Natural killer cell (primary cell): ENCODE results near the gene CLEC16A. TPM values are rescaled to one million over a fixed set of nuclear protein-coding genes. Genes with fewer than 3 reads are reported as not detected.

Experiments
- ATAC-seq, 3 donors: fragments of 150-1000 bp in 2 of 3; fragments of 200-7000 bp in 1 of 3; cut with Tn5 transposase; 1 replicate in 1 of 3; 2 replicates in 2 of 3; pipeline ENCODE4 v1.10.0; 2021; ENCODE audit warnings: mild to moderate bottlenecking in 2 of 3, moderate library complexity in 2 of 3
- DNase-seq, 2 donors: peaks; one replicate each; pipeline versions ENCODE4 v3.0.0 to v3.0.0-alpha.2; 2013 to 2021; ENCODE audit warnings: mixed read lengths in 1 of 2
- H3K27ac ChIP-seq: one replicate; pipeline ENCODE4 v1.5.1; 2013; ENCODE audit warnings: mild to moderate bottlenecking, low read length
- H3K27me3 ChIP-seq: one replicate; pipeline ENCODE4 v1.6.1; 2013; ENCODE audit warnings: low read length; ENCODE audit not compliant: control insufficient read depth, insufficient read depth
- H3K36me3 ChIP-seq: one replicate; pipeline ENCODE4 v1.6.1; 2013; ENCODE audit warnings: low read length; ENCODE audit not compliant: control insufficient read depth, insufficient read depth
- H3K4me1 ChIP-seq: one replicate; pipeline ENCODE4 v1.6.1; 2013; ENCODE audit warnings: low read length; ENCODE audit not compliant: control insufficient read depth, insufficient read depth
- H3K4me3 ChIP-seq: one replicate; pipeline ENCODE4 v1.5.1; 2013; ENCODE audit warnings: low read length
- H3K9me3 ChIP-seq: one replicate; pipeline ENCODE4 v1.6.1; 2013; ENCODE audit warnings: low read length; ENCODE audit not compliant: control insufficient read depth, insufficient read depth
- H3K27ac Mint-ChIP-seq, 2 donors: one replicate each; pipeline ENCODE4 v1.8.0; 2022; ENCODE audit warnings: mild to moderate bottlenecking in 2 of 2, mixed read lengths in 2 of 2, moderate library complexity in 1 of 2
- H3K27me3 Mint-ChIP-seq, 2 donors: one replicate each; pipeline ENCODE4 v1.8.0; 2022; ENCODE audit warnings: low read depth in 2 of 2, mixed read lengths in 2 of 2
- H3K36me3 Mint-ChIP-seq: one replicate; pipeline ENCODE4 v1.8.0; 2022; ENCODE audit warnings: mixed read lengths
- H3K4me1 Mint-ChIP-seq, 2 donors: one replicate each; pipeline ENCODE4 v1.8.0; 2022; ENCODE audit warnings: mixed read lengths in 2 of 2
- H3K4me3 Mint-ChIP-seq: one replicate; pipeline ENCODE4 v1.8.0; 2022; ENCODE audit warnings: mild to moderate bottlenecking, moderate library complexity, mixed read lengths
- H3K9me3 Mint-ChIP-seq, 2 donors: one replicate each; pipeline ENCODE4 v1.8.0; 2022; ENCODE audit warnings: mixed read lengths in 2 of 2
- WGBS: methylation state at CpG from one replicate; pipeline ENCODE4 v1.1.7; 2013; ENCODE audit warnings: missing lambda C conversion rate; ENCODE audit not compliant: insufficient coverage; 5-methylcytosine and 5-hydroxymethylcytosine counted together
- intact Hi-C: fragments of 100-400 bp; cut with micrococcal nuclease; formaldehyde crosslinking; loops from one replicate; pipeline ENCODE4 v1.14.2; 2022
- total RNA-seq, 4 donors: library from RNA; stranded (reverse); fragments of 120-200 nt in 1 of 4; gene quantifications; one replicate each; pipeline versions ENCODE4 v1.2.3 to v1.2.4, GENCODE V29; 2013 to 2022
- TF ChIP-seq, protein P1 (sequence below): fragments of 200-600 bp; IDR thresholded peaks from one replicate; pipeline ENCODE4 v1.8.0; 2022; ENCODE audit warnings: antibody characterized with exemption

CLEC16A gene
- total RNA-seq, 3 donors from 2014 or later (not counting 1 experiment from before 2014, with no cell fraction given) = 35.9 to 50.5 (median 37.4) TPM

DNA sequence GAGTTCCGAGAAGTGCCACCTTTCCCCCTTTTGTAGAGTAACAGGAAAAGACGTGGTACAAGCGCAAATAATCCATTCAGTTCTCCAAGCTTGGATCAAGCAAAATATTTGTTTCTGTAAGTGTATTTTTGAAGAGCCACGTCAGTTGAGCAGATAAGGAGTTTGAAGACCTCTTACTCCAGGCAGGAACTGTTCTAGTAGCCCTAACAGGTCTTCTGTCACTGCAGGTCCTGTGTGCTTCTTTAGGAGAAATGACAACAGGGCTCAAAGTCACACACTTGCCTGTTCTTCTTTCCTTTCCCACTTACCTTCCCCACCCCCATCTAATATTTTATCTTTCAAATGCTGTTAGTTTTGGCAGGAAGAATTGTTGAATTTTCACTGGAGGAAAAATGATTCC is 93.9 kb downstream of the CLEC16A start:
- no peak for ATAC-seq
- TF ChIP-seq, protein P1, sequence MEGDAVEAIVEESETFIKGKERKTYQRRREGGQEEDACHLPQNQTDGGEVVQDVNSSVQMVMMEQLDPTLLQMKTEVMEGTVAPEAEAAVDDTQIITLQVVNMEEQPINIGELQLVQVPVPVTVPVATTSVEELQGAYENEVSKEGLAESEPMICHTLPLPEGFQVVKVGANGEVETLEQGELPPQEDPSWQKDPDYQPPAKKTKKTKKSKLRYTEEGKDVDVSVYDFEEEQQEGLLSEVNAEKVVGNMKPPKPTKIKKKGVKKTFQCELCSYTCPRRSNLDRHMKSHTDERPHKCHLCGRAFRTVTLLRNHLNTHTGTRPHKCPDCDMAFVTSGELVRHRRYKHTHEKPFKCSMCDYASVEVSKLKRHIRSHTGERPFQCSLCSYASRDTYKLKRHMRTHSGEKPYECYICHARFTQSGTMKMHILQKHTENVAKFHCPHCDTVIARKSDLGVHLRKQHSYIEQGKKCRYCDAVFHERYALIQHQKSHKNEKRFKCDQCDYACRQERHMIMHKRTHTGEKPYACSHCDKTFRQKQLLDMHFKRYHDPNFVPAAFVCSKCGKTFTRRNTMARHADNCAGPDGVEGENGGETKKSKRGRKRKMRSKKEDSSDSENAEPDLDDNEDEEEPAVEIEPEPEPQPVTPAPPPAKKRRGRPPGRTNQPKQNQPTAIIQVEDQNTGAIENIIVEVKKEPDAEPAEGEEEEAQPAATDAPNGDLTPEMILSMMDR = no peak
- Histone ChIP-seq H3K4me1 (no peaks in the 10 kb centered on the region), H3K9me3 (no peaks in the 10 kb centered on the region), H3K4me3 (no peak overlapping the region), H3K27ac (no peak overlapping the region), H3K27me3 (no peaks in the 10 kb centered on the region), H3K36me3 (peaks cover 24% of the 10 kb centered on the region)
- Mint-ChIP-seq H3K4me1 (peaks cover 6 to 8% of the 10 kb centered on the region in 2 donors), H3K9me3 (no peaks in the 10 kb centered on the region), H3K27me3 (no peaks in the 10 kb centered on the region), H3K36me3 (no peaks in the 10 kb centered on the region), H3K4me3 (no peak overlapping the region), H3K27ac (no peak overlapping the region)
- 94% methylated on average over 2 of the region's 4 CpGs for WGBS
- intact Hi-C loops = no loop called here
- DNase-seq = no peak

DNA sequence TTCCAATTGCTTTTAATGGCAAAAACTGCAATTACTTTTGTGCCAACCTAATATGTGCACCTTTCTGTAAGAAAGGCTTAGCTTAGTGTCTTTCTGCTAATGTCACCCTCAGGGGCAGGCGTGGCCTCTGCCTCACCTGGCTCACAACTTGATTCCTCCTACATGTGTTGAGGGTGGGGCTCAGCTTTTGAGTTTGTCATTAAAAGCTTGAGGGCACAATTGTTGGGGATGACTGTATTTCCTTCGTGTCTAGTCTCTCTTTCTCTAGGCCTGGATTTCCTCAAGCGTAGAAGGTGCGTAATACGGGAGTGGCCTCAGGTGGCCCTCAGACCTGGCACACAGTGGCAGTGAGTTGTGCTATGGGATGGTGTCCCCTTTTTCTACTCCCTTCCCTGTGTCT is 94.4 kb downstream of the CLEC16A start:
- no peak overlapping the region for H3K4me3 ChIP-seq
- H3K9me3 Mint-ChIP-seq = no peaks in the 10 kb centered on the region
- H3K36me3 Mint-ChIP-seq = no peaks in the 10 kb centered on the region
- peaks cover 6% of the 10 kb centered on the region in 2 donors for H3K4me1 Mint-ChIP-seq
- TF ChIP-seq, protein P1 = no peak
- intact Hi-C loops = no loop called here
- H3K4me3 Mint-ChIP-seq = no peak overlapping the region
- peaks cover 25% of the 10 kb centered on the region for H3K36me3 ChIP-seq
- no peak overlapping the region for H3K27ac Mint-ChIP-seq
- H3K27ac ChIP-seq = no peak overlapping the region
- H3K9me3 ChIP-seq = no peaks in the 10 kb centered on the region
- H3K27me3 Mint-ChIP-seq = no peaks in the 10 kb centered on the region
- ATAC-seq (no peak), DNase-seq (no peak)
- WGBS = 97% methylated on average over 5 of the region's 5 CpGs
- H3K27me3 ChIP-seq = no peaks in the 10 kb centered on the region
- H3K4me1 ChIP-seq = no peaks in the 10 kb centered on the region

DNA sequence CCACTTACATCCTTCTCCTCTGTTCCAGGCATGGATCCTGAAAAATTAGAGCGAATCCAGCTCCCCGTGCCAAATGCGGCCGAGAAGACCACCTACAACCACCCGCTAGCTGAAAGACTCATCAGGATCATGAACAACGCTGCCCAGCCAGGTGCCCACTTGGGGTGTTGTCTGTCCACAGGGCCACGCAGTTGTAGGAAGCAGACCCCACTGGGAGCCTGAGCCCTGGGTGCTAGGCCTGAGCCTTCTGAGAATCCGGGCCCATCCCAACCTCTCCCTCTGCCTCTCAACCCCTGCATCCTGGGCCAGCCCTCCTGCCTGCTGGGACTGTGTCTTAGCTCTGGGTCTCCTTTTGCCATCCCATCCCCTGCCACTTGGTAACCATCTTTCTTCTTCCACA is 95.4 kb downstream of the CLEC16A start:
- 98% methylated on average over 8 of the region's 8 CpGs for WGBS
- no peak overlapping the region for H3K4me3 ChIP-seq
- TF ChIP-seq, protein P1 = no peak
- no peak overlapping the region for H3K4me3 Mint-ChIP-seq
- no peak for DNase-seq
- ATAC-seq = no peak
- no peak overlapping the region for H3K27ac Mint-ChIP-seq
- no peaks in the 10 kb centered on the region for H3K9me3 ChIP-seq
- peaks cover 26% of the 10 kb centered on the region for H3K36me3 ChIP-seq
- no peaks in the 10 kb centered on the region for H3K9me3 Mint-ChIP-seq
- H3K27me3 Mint-ChIP-seq = no peaks in the 10 kb centered on the region
- intact Hi-C loops = no loop called here
- H3K27me3 ChIP-seq = no peaks in the 10 kb centered on the region
- no peaks in the 10 kb centered on the region for H3K36me3 Mint-ChIP-seq
- H3K4me1 Mint-ChIP-seq = no peaks in the 10 kb centered on the region
- H3K4me1 ChIP-seq = no peaks in the 10 kb centered on the region
- no peak overlapping the region for H3K27ac ChIP-seq

DNA sequence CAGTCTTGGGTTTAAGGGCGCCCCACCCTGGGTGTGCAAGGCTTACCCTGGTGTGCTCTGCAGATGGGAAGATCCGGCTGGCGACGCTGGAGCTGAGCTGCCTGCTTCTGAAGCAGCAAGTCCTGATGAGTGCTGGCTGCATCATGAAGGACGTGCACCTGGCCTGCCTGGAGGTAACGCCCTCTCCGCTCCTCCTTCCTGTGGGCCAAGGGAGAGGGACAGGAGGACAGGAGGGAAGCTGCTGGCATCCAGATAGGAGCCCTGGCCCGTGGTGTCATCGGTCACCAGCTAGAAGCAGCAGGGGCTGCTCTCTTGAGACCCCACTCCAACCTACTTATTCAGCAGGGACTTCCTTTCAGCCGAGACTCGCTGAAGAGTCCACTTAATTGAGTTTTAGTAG is 97.8 kb downstream of the CLEC16A start:
- intact Hi-C loops = no loop called here
- Mint-ChIP-seq H3K4me3 (no peak overlapping the region), H3K4me1 (no peaks in the 10 kb centered on the region), H3K9me3 (no peaks in the 10 kb centered on the region), H3K27ac (no peak overlapping the region), H3K27me3 (no peaks in the 10 kb centered on the region), H3K36me3 (no peaks in the 10 kb centered on the region)
- Histone ChIP-seq H3K9me3 (no peaks in the 10 kb centered on the region), H3K36me3 (peaks cover 39% of the 10 kb centered on the region), H3K27ac (no peak overlapping the region), H3K4me3 (no peak overlapping the region), H3K4me1 (no peaks in the 10 kb centered on the region), H3K27me3 (no peaks in the 10 kb centered on the region)
- 96% methylated on average over 8 of the region's 11 CpGs for WGBS
- TF ChIP-seq, protein P1 = no peak
- no peak for ATAC-seq
- no peak for DNase-seq
